H1 (cell line): ENCODE results near the gene MYRIP. TPM values are rescaled to one million over a fixed set of nuclear protein-coding genes. Genes with fewer than 3 reads are reported as not detected.

Experiments
- ASH2L ChIP-seq: fragments of 200-600, 300-600 bp; sonication (generic); IDR thresholded peaks from one replicate; pipeline ENCODE4 v1.7.1; 2017; ENCODE audit warnings: low read length
- ATF3 ChIP-seq: IDR thresholded peaks from 2 replicates; pipeline ENCODE4 v1.6.1; 2011; ENCODE audit warnings: low read depth, mild to moderate bottlenecking, low read length; ENCODE audit not compliant: insufficient read depth
- CBX8 ChIP-seq: fragments of 300-800, 300-1000 bp; sonication (generic); IDR thresholded peaks from 2 replicates; pipeline ENCODE4 v1.7.1; 2016; ENCODE audit warnings: low read depth, low read length, borderline replicate concordance
- HDAC2 ChIP-seq, 2 experiments: fragments of 300-600 bp in 1 of 2; sonication (generic) in 1 of 2; IDR thresholded peaks; 2 replicates each; pipeline ENCODE4 v1.6.1; 2011 to 2012; ENCODE audit warnings: low read depth in 2 of 2, low read length in 2 of 2, mild to moderate bottlenecking in 2 of 2, moderate library complexity in 2 of 2, borderline replicate concordance in 1 of 2, inconsistent platforms in 1 of 2
- KDM1A ChIP-seq: fragments of 200-600, 300-600 bp; sonication (generic); IDR thresholded peaks from 2 replicates; pipeline ENCODE4 v1.7.1; 2016; ENCODE audit warnings: mild to moderate bottlenecking, low read length, borderline replicate concordance
- TAF1 ChIP-seq: IDR thresholded peaks from 2 replicates; pipeline ENCODE4 v1.6.1; 2011; ENCODE audit warnings: mild to moderate bottlenecking, low read depth, low read length
- polyA plus RNA-seq, 7 experiments: library from polyadenylated mRNA; depleted of rRNA in 3 of 7; stranded (reverse) in 5 of 7; unstranded in 2 of 7; fragments of >200 nt in 5 of 7; fragments of 200-250 nt in 2 of 7; gene quantifications; 1 replicate in 5 of 7; 2 replicates in 1 of 7; 4 replicates in 1 of 7; pipeline versions ENCODE4 v1.2.1 to v1.2.3, GENCODE V29; 2011 to 2013; ENCODE audit warnings: missing spikeins in 2 of 7, mixed read lengths in 2 of 7
- total RNA-seq: library from RNA; stranded (reverse); fragmentation: NEBNext Ultra II Directional; extraction: Animal tissue kit (Norgen Biotek cat#: 25700); gene quantifications from 2 replicates; pipeline ENCODE4 v1.2.1, GENCODE V29; 2021

Gene MYRIP
- total and polyA plus RNA-seq, 2 of the 8 experiments (the other 6 are each of a cell fraction or from before 2014, with no cell fraction given), result 0.54 to 4.3 TPM

GRCh38 chr3:40019376-40019775 is 210.0 kb downstream of the MYRIP start (continued):
- TF ChIP-seq ATF3, result no peak
- TF ChIP-seq ASH2L, result no peak
- TF ChIP-seq TAF1, result no peak
- no peak for TF ChIP-seq CBX8
- TF ChIP-seq KDM1A, result no peak
- TF ChIP-seq HDAC2 (IDR thresholded peaks at IDR 0.05; ENCODE audit: borderline replicate concordance in 1 of 2, low read depth in 2 of 2, low read length in 2 of 2), result no peak
